Sigmoid colon (tissue), 4 donors: Measurements from ENCODE around the gene GALNT7.
A peak's percentile ranks its signal among the peaks of the same experiment; 100 is the strongest.

ENCODE experiments used
- EP300 ChIP-seq, 4 donors: sonication (generic); formaldehyde crosslinking; IDR thresholded peaks; one replicate each; pipeline ENCODE4 v1.6.1; 2017; ENCODE audit warnings: antibody characterized with exemption in 4 of 4
- POLR2A ChIP-seq, 2 donors: fragments of 450-650 bp; IDR thresholded peaks; one replicate each; pipeline ENCODE4 v1.6.1; 2016; ENCODE audit warnings: antibody characterized with exemption in 2 of 2, mild to moderate bottlenecking in 2 of 2, moderate library complexity in 2 of 2
- POLR2AphosphoS5 ChIP-seq, 4 donors: sonication (generic); formaldehyde crosslinking; IDR thresholded peaks; one replicate each; pipeline ENCODE4 v1.6.1; 2017; ENCODE audit warnings: antibody characterized with exemption in 4 of 4
- TF ChIP-seq, protein P1 (sequence below), 4 experiments: fragments of 450-650 bp in 3 of 4; fragments of 200-600 bp in 1 of 4; IDR thresholded peaks; one replicate each; pipeline ENCODE4 v1.5.1; 2016 to 2019; ENCODE audit warnings: antibody characterized with exemption in 4 of 4, mild to moderate bottlenecking in 3 of 4, moderate library complexity in 2 of 4

DNA sequence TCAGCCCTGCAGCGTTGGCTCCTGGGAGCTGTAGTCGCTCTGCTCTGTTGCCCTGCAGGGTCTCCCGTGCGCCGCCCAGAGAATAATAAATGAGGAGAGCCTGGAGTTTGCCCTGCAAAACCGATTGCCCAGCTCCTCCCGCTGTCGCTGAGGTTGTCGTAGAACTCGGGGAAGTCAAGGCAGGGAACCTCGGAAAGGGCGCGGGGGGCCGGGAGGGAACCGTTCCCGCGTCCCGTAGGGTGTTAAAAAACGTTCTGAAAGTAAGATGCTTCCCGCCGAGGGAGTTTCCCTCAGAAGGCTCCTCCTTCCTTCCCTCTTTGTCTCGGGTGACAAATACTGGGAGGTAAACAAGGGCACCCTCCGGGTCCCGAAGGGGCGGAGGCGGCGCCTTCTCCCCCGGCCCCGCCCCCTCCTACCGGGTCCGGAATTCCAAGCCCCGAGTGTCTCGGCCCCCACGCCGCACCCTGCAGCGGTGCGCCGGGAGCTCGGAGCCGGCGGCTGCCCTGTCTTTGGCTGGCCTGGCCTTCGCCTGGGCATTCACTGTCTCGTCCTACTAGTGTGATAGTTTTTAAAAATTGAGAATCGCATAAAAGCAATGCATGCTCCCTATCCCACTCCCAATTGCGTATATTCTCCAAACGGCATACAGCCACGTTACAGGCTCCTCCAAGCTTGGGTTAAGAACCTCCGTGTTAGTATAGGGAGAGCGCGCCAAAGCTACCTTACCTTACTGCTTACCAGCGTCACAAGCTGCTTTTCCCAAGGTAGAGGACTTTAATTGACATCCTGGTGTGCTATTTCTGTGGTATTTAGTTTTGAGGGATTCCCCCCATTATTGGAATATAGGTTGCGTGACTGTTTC, 166.5 kb downstream of the GALNT7 start:
- TF ChIP-seq POLR2A (IDR thresholded peaks at IDR 0.05) (peak in 1 of 2 donors; percentile 61), POLR2AphosphoS5 (IDR thresholded peaks at IDR 0.05) (peak in 3 of 4 donors; percentile 52 to 71 (median 58)), EP300 (IDR thresholded peaks at IDR 0.05) (no peak)
- TF ChIP-seq, protein P1, sequence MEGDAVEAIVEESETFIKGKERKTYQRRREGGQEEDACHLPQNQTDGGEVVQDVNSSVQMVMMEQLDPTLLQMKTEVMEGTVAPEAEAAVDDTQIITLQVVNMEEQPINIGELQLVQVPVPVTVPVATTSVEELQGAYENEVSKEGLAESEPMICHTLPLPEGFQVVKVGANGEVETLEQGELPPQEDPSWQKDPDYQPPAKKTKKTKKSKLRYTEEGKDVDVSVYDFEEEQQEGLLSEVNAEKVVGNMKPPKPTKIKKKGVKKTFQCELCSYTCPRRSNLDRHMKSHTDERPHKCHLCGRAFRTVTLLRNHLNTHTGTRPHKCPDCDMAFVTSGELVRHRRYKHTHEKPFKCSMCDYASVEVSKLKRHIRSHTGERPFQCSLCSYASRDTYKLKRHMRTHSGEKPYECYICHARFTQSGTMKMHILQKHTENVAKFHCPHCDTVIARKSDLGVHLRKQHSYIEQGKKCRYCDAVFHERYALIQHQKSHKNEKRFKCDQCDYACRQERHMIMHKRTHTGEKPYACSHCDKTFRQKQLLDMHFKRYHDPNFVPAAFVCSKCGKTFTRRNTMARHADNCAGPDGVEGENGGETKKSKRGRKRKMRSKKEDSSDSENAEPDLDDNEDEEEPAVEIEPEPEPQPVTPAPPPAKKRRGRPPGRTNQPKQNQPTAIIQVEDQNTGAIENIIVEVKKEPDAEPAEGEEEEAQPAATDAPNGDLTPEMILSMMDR (IDR thresholded peaks at IDR 0.05) = no peak
